Body of pancreas (tissue), 4 donors: Measurements from ENCODE around the gene ANKRD49.

Experiments used
- CTCF ChIP-seq, 7 experiments: fragments of 450-650 bp in 4 of 7; fragments of 200-600 bp in 3 of 7; sonication (generic) in 3 of 7; IDR thresholded peaks; one replicate each; pipeline ENCODE4 v1.5.1; 2016 to 2019; ENCODE audit warnings: antibody characterized with exemption in 7 of 7
- POLR2A ChIP-seq, 3 donors: fragments of 450-650 bp; IDR thresholded peaks; one replicate each; pipeline ENCODE4 v1.6.1; 2016; ENCODE audit warnings: antibody characterized with exemption in 3 of 3, mild to moderate bottlenecking in 2 of 3

GRCh38 chr11:94501522-94501921, 7.7 kb downstream of the ANKRD49 start:
- TF ChIP-seq CTCF (IDR thresholded peaks at IDR 0.05) (no peak), POLR2A (IDR thresholded peaks at IDR 0.05) (no peak)
